AG10803 (cell line): ENCODE data around the gene TSPYL2.

Experiments
- DNase-seq: peaks from one replicate; pipeline ENCODE4 v3.0.0; 2010; ENCODE audit warnings: low read depth
- H3K4me3 ChIP-seq: 2 replicates; pipeline ENCODE4 v1.5.1; 2011; ENCODE audit warnings: mild to moderate bottlenecking, low read length, control low read depth
- TF ChIP-seq, protein P1 (sequence below): conservative IDR thresholded peaks from 2 replicates; pipeline ENCODE4 v1.5.1; 2011; ENCODE audit warnings: mild to moderate bottlenecking, low read length, control low read depth, inconsistent platforms

TSPYL2 gene

DNA sequence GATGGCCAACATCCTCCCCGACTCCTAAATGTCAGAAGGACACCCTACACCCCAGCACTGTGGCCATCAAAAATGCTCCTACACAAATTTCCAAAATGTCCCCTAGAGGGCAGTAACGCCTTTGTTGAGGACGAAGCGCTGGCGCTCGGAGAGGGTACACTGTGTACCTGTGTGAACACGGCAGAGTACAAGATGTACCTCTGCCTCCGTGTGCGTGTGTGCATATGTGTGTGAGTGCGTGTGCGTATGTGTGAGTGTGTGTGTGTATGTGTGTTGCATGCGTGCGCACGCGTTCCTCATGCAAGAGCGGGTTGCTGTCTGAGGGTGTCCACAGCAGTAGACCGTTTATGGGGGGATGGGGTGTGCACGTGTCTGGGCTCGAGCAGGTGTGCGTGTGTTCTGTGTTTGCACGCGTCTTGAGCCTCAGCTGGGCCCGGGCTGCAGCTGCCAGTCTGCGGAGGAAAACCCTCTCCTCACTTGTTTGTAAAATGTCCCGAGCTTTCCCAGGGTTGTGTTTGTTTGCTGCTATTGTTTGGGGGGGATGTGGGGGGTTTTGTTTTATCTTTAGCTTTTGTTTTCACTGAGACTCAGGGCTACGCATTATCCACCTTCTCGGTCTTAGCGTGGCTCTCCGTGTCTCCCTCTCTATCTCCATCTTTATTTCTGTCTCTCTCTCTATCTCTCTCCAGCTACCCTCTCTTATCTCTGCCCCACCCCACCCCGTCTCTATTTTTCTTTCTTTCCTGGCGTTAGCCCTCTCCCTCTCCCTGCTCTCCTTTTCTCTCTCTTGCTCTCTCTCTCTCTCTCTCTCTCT lies 10.4 kb upstream of the TSPYL2 start:
- peak; percentile 46 for DNase-seq
- TF ChIP-seq, protein P1, sequence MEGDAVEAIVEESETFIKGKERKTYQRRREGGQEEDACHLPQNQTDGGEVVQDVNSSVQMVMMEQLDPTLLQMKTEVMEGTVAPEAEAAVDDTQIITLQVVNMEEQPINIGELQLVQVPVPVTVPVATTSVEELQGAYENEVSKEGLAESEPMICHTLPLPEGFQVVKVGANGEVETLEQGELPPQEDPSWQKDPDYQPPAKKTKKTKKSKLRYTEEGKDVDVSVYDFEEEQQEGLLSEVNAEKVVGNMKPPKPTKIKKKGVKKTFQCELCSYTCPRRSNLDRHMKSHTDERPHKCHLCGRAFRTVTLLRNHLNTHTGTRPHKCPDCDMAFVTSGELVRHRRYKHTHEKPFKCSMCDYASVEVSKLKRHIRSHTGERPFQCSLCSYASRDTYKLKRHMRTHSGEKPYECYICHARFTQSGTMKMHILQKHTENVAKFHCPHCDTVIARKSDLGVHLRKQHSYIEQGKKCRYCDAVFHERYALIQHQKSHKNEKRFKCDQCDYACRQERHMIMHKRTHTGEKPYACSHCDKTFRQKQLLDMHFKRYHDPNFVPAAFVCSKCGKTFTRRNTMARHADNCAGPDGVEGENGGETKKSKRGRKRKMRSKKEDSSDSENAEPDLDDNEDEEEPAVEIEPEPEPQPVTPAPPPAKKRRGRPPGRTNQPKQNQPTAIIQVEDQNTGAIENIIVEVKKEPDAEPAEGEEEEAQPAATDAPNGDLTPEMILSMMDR = peak; percentile 66
- peak overlapping the region; percentile 43 for H3K4me3 ChIP-seq

GRCh38 chrX:53072418-53073114 lies 9.6 kb upstream of the TSPYL2 start:
- H3K4me3 ChIP-seq = no peak overlapping the region
- no peak for DNase-seq
- TF ChIP-seq, protein P1 = no peak

DNA sequence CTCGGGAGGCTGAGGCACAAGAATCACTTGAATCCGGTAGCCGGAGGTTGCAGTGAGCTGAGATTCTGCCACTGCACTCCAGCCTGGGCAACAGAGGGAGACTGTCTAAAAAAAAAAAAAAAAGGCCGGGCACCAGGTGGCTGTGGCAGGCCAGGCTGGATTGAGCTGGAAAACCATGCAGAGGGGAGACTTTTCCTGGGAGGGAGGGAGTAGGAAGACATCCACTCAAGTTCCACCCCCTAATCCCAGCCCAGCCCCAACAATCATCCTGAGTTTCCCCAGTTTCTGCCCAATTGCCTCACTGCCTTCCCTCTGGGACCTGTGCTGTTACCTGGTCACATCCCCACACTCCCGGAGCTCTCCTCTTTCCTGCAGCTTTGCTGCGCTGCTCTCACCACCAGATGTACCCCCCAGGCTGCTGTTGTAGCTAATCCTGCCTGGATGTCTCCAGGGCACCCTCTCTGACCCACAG lies 9.0 kb upstream of the TSPYL2 start:
- TF ChIP-seq, protein P1 = no peak
- no peak overlapping the region for H3K4me3 ChIP-seq
- DNase-seq = no peak

- no peak overlapping the region for H3K4me3 ChIP-seq
- no peak for DNase-seq
- TF ChIP-seq, protein P1 = no peak
Observed at GRCh38 chrX:53075011-53075410, 7.2 kb upstream of the TSPYL2 start.

DNA sequence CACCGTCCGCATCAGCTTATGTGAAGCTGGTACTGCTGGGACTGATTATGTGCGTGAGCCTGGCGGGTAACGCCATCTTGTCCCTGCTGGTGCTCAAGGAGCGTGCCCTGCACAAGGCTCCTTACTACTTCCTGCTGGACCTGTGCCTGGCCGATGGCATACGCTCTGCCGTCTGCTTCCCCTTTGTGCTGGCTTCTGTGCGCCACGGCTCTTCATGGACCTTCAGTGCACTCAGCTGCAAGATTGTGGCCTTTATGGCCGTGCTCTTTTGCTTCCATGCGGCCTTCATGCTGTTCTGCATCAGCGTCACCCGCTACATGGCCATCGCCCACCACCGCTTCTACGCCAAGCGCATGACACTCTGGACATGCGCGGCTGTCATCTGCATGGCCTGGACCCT lies 5.5 kb upstream of the TSPYL2 start:
- no peak for DNase-seq
- TF ChIP-seq, protein P1 = no peak
- H3K4me3 ChIP-seq = no peak overlapping the region

GRCh38 chrX:53077207-53078197 lies 4.7 kb upstream of the TSPYL2 start:
- TF ChIP-seq, protein P1 = no peak
- H3K4me3 ChIP-seq = no peak overlapping the region
- no peak for DNase-seq
